ENCODE results near the gene CCDC78.

DNA sequence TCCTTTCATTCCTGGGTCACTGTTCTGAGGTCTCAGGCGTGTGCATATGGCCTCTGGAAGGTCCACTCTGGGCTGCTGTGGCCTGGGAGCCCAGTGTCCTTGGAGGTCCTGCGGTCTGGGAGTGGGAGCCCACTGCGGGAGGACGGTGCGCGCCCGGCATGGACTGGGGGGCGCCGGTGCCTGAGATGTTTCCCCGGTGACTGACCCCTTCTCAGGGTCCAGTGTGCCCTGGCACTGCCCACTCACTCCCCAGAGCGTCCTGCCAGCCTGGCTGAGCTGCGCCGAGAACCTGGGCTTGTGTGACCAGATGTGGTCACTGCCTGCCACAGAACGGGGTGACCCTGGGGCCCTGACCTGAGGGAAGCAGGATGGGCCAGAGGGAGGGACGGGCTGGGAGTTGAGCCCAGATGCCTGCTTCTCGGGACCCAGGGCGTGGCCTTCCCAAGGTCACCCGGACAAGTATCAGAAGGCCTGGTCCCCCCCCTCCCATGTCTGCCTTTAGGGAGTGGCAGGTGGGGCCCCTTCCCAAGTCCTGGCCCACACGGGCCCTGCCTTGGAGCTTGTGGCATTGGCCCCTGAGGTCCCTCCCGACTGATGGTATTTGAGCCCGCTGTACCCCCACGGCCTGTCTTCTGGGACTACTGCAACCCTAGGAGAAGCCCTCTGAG is 51.9 kb downstream of the CCDC78 start:
- TF ChIP-seq, protein P1, sequence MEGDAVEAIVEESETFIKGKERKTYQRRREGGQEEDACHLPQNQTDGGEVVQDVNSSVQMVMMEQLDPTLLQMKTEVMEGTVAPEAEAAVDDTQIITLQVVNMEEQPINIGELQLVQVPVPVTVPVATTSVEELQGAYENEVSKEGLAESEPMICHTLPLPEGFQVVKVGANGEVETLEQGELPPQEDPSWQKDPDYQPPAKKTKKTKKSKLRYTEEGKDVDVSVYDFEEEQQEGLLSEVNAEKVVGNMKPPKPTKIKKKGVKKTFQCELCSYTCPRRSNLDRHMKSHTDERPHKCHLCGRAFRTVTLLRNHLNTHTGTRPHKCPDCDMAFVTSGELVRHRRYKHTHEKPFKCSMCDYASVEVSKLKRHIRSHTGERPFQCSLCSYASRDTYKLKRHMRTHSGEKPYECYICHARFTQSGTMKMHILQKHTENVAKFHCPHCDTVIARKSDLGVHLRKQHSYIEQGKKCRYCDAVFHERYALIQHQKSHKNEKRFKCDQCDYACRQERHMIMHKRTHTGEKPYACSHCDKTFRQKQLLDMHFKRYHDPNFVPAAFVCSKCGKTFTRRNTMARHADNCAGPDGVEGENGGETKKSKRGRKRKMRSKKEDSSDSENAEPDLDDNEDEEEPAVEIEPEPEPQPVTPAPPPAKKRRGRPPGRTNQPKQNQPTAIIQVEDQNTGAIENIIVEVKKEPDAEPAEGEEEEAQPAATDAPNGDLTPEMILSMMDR (conservative IDR thresholded peaks at IDR 0.05; ENCODE audit: low read depth, low read length): no peak
- TF ChIP-seq MAFK (IDR thresholded peaks at IDR 0.05; ENCODE audit: low read depth, low read length) (no peak), POLR2A (IDR thresholded peaks at IDR 0.05; ENCODE audit: low read depth, low read length) (no peak), FOS (IDR thresholded peaks at IDR 0.05; ENCODE audit: low read depth, low read length) (no peak), NFE2L2 (IDR thresholded peaks at IDR 0.05; ENCODE audit: low read depth, low read length) (no peak), MXI1 (IDR thresholded peaks at IDR 0.05; ENCODE audit: borderline replicate concordance, low read depth, low read length) (no peak), CHD1 (IDR thresholded peaks at IDR 0.05; ENCODE audit: low read depth, low read length) (no peak), CEBPB (IDR thresholded peaks at IDR 0.05; ENCODE audit: low read depth, low read length) (no peak), RCOR1 (IDR thresholded peaks at IDR 0.05; ENCODE audit: insufficient replicate concordance, low read length) (no peak), SMC3 (IDR thresholded peaks at IDR 0.05; ENCODE audit: low read depth, low read length) (no peak), RAD21 (IDR thresholded peaks at IDR 0.05; ENCODE audit: low read length) (no peak)
- TF ChIP-seq, protein P2, sequence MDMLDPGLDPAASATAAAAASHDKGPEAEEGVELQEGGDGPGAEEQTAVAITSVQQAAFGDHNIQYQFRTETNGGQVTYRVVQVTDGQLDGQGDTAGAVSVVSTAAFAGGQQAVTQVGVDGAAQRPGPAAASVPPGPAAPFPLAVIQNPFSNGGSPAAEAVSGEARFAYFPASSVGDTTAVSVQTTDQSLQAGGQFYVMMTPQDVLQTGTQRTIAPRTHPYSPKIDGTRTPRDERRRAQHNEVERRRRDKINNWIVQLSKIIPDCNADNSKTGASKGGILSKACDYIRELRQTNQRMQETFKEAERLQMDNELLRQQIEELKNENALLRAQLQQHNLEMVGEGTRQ (IDR thresholded peaks at IDR 0.05; ENCODE audit: low read depth, low read length): no peak
- TF ChIP-seq, protein P3, sequence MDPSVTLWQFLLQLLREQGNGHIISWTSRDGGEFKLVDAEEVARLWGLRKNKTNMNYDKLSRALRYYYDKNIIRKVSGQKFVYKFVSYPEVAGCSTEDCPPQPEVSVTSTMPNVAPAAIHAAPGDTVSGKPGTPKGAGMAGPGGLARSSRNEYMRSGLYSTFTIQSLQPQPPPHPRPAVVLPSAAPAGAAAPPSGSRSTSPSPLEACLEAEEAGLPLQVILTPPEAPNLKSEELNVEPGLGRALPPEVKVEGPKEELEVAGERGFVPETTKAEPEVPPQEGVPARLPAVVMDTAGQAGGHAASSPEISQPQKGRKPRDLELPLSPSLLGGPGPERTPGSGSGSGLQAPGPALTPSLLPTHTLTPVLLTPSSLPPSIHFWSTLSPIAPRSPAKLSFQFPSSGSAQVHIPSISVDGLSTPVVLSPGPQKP (IDR thresholded peaks at IDR 0.05; ENCODE audit: borderline replicate concordance, low read depth, low read length): no peak

Measured in IMR-90 (cell line).